ENCODE data around the gene TACR1.

The TACR1 gene

GRCh38 chr2:75019790-75020189 lies 179.5 kb downstream of the TACR1 start:
- no peak for DNase-seq (ENCODE audit: low spot score)

GRCh38 chr2:75018162-75018561 lies 181.2 kb downstream of the TACR1 start:
- DNase-seq (ENCODE audit: low spot score) = no peak

GRCh38 chr2:75012080-75012479 lies 187.2 kb downstream of the TACR1 start:
- no peak for DNase-seq (ENCODE audit: low spot score)

- DNase-seq (ENCODE audit: low spot score) = no peak
Observed at GRCh38 chr2:75010571-75010970, 188.7 kb downstream of the TACR1 start.

DNA sequence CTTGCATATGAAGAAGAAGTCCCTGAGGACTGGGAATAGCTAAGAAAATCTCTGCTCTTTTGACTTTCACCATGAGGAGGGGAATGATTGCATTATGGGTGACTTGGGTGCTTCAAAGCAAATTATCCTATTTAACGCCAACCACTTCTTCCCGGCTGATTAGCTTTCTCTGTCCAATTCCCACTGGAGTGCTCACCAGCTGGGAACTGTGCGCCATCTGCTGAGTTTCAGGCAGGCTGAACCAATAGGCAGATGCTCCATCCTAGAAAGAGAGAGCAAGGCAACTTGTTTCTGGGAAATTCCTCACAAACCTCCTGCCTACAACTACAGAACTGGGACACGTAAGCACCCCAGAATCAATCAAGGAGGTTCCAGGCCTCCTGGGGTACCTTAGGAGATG lies 191.5 kb downstream of the TACR1 start:
- DNase-seq (ENCODE audit: low spot score) = no peak

GRCh38 chr2:75007061-75007460 lies 192.3 kb downstream of the TACR1 start:
- DNase-seq (ENCODE audit: low spot score) = no peak

DNA sequence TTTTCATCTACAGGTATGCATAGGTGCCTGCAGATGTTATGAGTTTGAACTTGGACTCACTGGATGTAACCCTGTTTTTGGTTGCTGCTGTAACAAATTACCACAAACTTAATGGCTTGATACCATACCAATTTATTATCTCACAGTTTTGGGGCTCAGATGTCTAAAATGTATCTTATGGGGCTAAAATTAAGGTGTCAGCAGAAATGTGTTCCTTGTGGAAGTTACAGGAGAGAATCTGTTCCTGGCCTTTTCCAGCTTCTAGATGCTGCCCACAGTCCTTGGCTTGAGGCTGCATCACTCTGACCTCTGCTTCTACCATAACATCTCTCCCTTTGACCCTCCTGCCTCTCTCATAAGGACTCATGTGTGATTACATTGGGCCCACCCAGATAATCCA lies 193.3 kb downstream of the TACR1 start:
- no peak for DNase-seq (ENCODE audit: low spot score)

- no peak for DNase-seq (ENCODE audit: low spot score)
Observed at GRCh38 chr2:75003773-75004172, 195.5 kb downstream of the TACR1 start.

DNA sequence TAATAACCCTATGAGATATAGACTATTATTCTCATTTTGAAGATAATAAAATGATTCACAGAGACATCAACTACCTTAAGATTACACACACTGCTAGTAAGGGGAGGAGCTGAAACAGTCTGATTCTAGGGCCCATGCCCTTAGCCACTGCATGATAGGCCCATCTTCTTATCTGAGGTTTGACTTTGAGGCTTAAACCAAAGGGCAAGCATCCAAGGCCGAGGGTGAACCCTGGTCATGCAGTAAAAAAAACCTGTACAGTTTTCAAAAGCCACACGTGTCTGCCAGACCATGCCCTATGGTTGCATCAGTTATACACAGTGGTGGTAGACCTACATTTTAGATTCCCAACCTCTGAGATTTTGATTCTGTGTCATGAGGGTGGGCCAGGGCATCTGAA lies 196.0 kb downstream of the TACR1 start:
- no peak for DNase-seq (ENCODE audit: low spot score)

GRCh38 chr2:75002007-75002406 lies 197.3 kb downstream of the TACR1 start:
- DNase-seq (ENCODE audit: low spot score) = no peak

DNA sequence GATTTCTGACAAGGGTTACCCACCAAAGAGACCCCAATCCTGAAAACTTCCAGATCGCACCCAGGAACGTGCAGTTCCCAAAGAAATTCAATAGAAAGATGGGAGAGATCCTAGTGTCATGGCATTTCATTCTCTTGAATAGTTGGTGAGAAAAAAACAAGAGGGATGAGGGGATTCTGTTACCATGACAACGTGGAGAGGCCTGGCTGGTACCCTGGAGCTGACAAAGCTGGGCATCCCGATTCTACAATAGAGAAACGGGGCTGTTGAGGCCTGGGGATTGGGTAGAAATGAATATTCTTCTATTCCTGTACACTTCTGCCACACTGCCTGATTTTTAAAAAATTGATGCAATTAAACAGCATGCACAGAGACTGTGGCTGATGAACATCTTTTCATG lies 199.9 kb downstream of the TACR1 start:
- no peak for DNase-seq (ENCODE audit: low spot score)

Data from CD4-positive, alpha-beta T cell treated with Interleukin-15 for 4 hours (primary cell).